Loucy (cell line): ENCODE measurements around the gene SMURF2.
"Not testable (repeated sequence)": the region's sequence is repeated elsewhere in the genome, so short reads cannot be mapped to it uniquely, and the experiment has no call there.

Experiments
- H2AFZ ChIP-seq: fragments of 200-600 bp; sonication (generic); 2 replicates; pipeline ENCODE4 v1.6.0; 2016; ENCODE audit warnings: antibody characterized with exemption, mild to moderate bottlenecking, low read length, moderate library complexity
- H3F3A ChIP-seq: fragments of 200-600 bp; 2 replicates; pipeline ENCODE4 v1.6.0; 2016; ENCODE audit warnings: antibody characterized with exemption, low read depth, mild to moderate bottlenecking
- H3K27me3 ChIP-seq: fragments of 200-600 bp; sonication (generic); 2 replicates; pipeline ENCODE4 v1.6.1; 2014; ENCODE audit warnings: low read length, mild to moderate bottlenecking; ENCODE audit not compliant: insufficient read depth, poor library complexity, severe bottlenecking
- H3K36me3 ChIP-seq: fragments of 200-600 bp; sonication (generic); 2 replicates; pipeline ENCODE4 v1.6.1; 2016; ENCODE audit warnings: low read length; ENCODE audit not compliant: insufficient read depth
- H3K4me1 ChIP-seq: fragments of 200-600 bp; sonication (generic); 2 replicates; pipeline ENCODE4 v1.5.1; 2014; ENCODE audit warnings: low read length, mild to moderate bottlenecking; ENCODE audit not compliant: insufficient read depth, poor library complexity, severe bottlenecking
- H3K4me2 ChIP-seq: fragments of 200-600 bp; sonication (generic); 2 replicates; pipeline ENCODE4 v1.6.0; 2014; ENCODE audit warnings: antibody characterized with exemption, low read length, low read depth, mild to moderate bottlenecking; ENCODE audit not compliant: poor library complexity, severe bottlenecking
- H3K4me3 ChIP-seq: fragments of 200-600 bp; sonication (generic); 2 replicates; pipeline ENCODE4 v1.5.1; 2014; ENCODE audit warnings: low read length, mild to moderate bottlenecking, mixed read lengths; ENCODE audit not compliant: poor library complexity, severe bottlenecking
- H3K79me2 ChIP-seq: fragments of 200-600 bp; sonication (generic); 2 replicates; pipeline ENCODE4 v1.6.1; 2014; ENCODE audit warnings: low read length; ENCODE audit not compliant: insufficient read depth
- H3K9ac ChIP-seq: fragments of 200-600 bp; sonication (generic); 2 replicates; pipeline ENCODE4 v1.6.0; 2014; ENCODE audit warnings: mild to moderate bottlenecking, low read depth, low read length, moderate library complexity; ENCODE audit not compliant: poor library complexity, severe bottlenecking
- H3K9me2 ChIP-seq: fragments of 200-600 bp; sonication (generic); replicated peaks from 2 replicates; pipeline ENCODE4 v1.6.1; 2016; ENCODE audit warnings: low read depth, low read length, mixed read lengths
- H3K9me3 ChIP-seq: fragments of 200-600 bp; sonication (generic); 2 replicates; pipeline ENCODE4 v1.6.1; 2014; ENCODE audit warnings: mild to moderate bottlenecking, antibody characterized with exemption, low read length, low read depth; ENCODE audit not compliant: insufficient read depth
- H4K20me1 ChIP-seq: fragments of 200-600 bp; sonication (generic); 2 replicates; pipeline ENCODE4 v1.6.0; 2014; ENCODE audit warnings: antibody characterized with exemption, low read length, mild to moderate bottlenecking; ENCODE audit not compliant: insufficient read depth, poor library complexity, severe bottlenecking
- EZH2phosphoT487 ChIP-seq: fragments of 200-600 bp; IDR thresholded peaks from 2 replicates; pipeline ENCODE4 v1.6.1; 2018; ENCODE audit warnings: antibody characterized with exemption, mild to moderate bottlenecking, moderate library complexity, borderline replicate concordance
- TF ChIP-seq, protein P1 (sequence below): fragments of 200-600 bp; sonication (generic); conservative IDR thresholded peaks from 2 replicates; pipeline ENCODE4 v1.5.1; 2014; ENCODE audit warnings: mild to moderate bottlenecking, antibody characterized with exemption, low read length

The SMURF2 gene

DNA sequence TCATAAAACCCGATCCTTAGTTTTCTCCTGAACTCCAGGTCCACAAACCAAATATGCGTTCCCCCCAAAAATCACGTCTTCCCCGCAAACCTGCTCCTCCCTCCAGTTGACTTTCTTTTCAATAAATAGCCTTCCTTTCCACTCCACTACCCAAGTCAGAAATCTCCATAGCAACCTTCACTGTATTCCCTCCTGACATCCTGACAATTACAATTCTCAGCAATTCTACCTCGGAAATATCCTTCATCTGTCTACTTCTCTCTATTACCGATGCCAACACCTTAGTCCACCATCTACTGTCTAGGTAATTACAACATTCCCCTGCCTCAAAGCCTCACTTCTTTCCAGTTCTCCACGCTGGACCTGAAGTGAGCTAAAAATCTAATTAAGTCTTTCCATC is 50.7 kb downstream of the SMURF2 start:
- no peak for TF ChIP-seq EZH2phosphoT487
- Histone ChIP-seq H3K4me2 (no peak overlapping the region), H3K4me1 (peaks cover 4% of the 10 kb centered on the region), H3K9me3 (no peaks in the 10 kb centered on the region), H3F3A (no peaks in the 10 kb centered on the region), H3K9ac (no peak overlapping the region), H3K79me2 (peaks cover 91% of the 10 kb centered on the region), H4K20me1 (peaks cover 42% of the 10 kb centered on the region), H3K9me2 (no peaks in the 10 kb centered on the region), H2AFZ (no peak overlapping the region), H3K4me3 (no peak overlapping the region), H3K36me3 (no peaks in the 10 kb centered on the region), H3K27me3 (no peaks in the 10 kb centered on the region)

DNA sequence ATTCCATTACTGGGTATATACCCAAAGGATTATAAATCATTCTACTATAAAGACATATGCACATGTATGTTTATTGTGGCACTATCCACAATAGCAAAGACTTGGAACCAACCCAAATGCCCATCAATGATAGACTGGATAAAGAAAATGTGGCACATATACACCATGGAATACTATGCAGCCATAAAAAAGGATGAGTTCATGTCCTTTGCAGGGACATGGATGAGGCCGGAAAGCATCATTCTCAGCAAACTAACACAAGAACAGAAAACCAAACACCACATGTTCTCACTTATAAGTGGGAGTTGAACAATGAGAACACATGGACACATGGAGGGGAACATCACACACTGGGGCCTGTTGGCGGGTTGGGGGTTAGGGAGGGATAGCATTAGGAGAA is 51.9 kb downstream of the SMURF2 start:
- H3K27me3 ChIP-seq, H2AFZ ChIP-seq, H3K9me2 ChIP-seq, H3K4me2 ChIP-seq, H3K9me3 ChIP-seq, H3K4me1 ChIP-seq, H3F3A ChIP-seq, H3K4me3 ChIP-seq, H3K9ac ChIP-seq, H3K36me3 ChIP-seq: not testable (repeated sequence)
- H4K20me1 ChIP-seq = peaks cover 42% of the 10 kb centered on the region
- peaks cover 87% of the 10 kb centered on the region for H3K79me2 ChIP-seq

DNA sequence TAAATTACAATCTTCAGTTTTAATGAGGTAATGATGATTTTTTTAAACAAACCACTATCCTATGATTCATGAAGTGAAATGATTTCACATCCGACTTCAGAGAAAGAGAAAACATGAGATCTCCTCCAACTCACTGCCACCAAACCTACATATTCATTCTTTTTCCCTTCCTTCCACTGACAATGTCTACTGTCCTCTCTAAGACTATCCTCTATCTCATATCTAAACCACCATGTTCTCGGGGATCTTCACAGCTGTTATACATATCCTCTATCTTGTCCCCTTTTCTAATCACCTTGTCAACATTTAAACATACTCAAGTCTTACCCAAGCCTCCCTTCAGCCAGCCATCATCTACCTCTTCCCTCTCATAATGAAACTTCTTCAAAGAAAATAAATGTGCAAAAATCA is 53.5 kb downstream of the SMURF2 start:
- TF ChIP-seq EZH2phosphoT487 = no peak
- TF ChIP-seq, protein P1, sequence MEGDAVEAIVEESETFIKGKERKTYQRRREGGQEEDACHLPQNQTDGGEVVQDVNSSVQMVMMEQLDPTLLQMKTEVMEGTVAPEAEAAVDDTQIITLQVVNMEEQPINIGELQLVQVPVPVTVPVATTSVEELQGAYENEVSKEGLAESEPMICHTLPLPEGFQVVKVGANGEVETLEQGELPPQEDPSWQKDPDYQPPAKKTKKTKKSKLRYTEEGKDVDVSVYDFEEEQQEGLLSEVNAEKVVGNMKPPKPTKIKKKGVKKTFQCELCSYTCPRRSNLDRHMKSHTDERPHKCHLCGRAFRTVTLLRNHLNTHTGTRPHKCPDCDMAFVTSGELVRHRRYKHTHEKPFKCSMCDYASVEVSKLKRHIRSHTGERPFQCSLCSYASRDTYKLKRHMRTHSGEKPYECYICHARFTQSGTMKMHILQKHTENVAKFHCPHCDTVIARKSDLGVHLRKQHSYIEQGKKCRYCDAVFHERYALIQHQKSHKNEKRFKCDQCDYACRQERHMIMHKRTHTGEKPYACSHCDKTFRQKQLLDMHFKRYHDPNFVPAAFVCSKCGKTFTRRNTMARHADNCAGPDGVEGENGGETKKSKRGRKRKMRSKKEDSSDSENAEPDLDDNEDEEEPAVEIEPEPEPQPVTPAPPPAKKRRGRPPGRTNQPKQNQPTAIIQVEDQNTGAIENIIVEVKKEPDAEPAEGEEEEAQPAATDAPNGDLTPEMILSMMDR = no peak
- Histone ChIP-seq H3K79me2 (peaks cover 87% of the 10 kb centered on the region), H3K9me2 (no peaks in the 10 kb centered on the region), H3F3A (peaks cover 4% of the 10 kb centered on the region), H2AFZ (no peak overlapping the region), H3K9me3 (no peaks in the 10 kb centered on the region), H3K9ac (no peak overlapping the region), H3K4me2 (no peak overlapping the region), H3K4me1 (peaks cover 4% of the 10 kb centered on the region), H3K27me3 (no peaks in the 10 kb centered on the region), H3K36me3 (no peaks in the 10 kb centered on the region; the same call in 1 of the 2 replicates), H4K20me1 (peaks cover 39% of the 10 kb centered on the region), H3K4me3 (no peak overlapping the region)

DNA sequence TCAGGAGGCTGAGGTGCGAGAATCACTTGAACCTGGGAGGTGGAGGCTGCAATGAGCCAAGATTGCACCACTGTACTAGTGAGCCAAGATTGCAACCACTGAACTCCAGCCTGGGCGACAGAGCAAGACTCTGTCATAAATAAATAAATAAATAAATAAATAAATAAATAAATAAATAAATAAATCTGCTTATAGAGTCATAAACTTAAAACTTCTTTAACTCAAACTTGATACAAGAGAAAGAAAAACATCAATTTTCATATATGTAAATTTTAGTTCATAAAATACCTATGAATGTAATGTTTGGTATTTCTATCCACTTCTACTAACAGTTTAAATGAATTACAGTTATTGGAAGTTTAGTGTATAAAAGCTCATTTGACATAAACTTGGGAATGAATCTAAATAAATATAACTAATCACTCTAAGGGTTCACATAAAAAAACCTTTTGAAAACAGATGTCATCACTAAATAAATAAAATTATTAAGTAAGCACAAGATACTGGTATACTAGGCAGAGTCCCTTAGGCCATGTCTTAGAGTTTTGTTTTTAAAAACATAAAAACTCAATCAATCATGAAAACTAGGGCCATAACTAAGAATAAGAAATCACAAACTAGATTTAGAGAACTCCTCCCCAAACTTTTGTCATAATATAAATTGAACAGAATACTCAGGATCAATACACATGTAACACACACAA is 54.1 kb downstream of the SMURF2 start:
- Histone ChIP-seq H3F3A (peaks cover 4% of the 10 kb centered on the region), H4K20me1 (peaks cover 41% of the 10 kb centered on the region), H3K4me3 (no peak overlapping the region), H3K9me3 (no peaks in the 10 kb centered on the region), H3K27me3 (no peaks in the 10 kb centered on the region), H3K9ac (no peak overlapping the region), H3K36me3 (no peaks in the 10 kb centered on the region; the same call in 1 of the 2 replicates), H2AFZ (no peak overlapping the region), H3K4me1 (peaks cover 4% of the 10 kb centered on the region), H3K79me2 (peaks cover 87% of the 10 kb centered on the region), H3K9me2 (no peaks in the 10 kb centered on the region), H3K4me2 (no peak overlapping the region)
- TF ChIP-seq, protein P1 = no peak
- TF ChIP-seq EZH2phosphoT487 = no peak

DNA sequence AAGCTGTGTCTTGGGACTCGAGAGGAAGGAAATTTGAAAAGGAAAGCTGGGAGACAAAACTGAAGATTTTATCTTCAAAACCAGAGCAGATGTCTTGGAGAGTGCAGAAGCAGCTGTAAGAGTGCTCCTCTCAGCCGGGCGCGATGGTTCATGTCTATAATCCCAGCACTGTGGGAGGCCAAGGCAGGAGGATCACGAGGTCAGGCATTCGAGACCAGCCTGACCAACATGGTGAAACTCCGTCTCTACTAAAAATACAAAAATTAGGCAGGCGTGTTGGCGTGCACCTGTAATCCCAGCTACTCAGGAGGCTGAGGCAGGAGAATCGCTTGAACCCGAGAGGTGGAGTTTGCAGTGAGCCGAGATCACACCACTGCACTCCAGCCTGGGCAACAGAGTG is 57.6 kb downstream of the SMURF2 start:
- H3K79me2 ChIP-seq = peaks cover 89% of the 10 kb centered on the region
- H2AFZ ChIP-seq, H3K36me3 ChIP-seq, H3F3A ChIP-seq, H3K9ac ChIP-seq, H3K4me3 ChIP-seq, H3K9me2 ChIP-seq, H3K4me2 ChIP-seq, H3K27me3 ChIP-seq, H3K9me3 ChIP-seq: not testable (repeated sequence)
- H3K4me1 ChIP-seq = peaks cover 12% of the 10 kb centered on the region
- peaks cover 71% of the 10 kb centered on the region for H4K20me1 ChIP-seq
